ENCODE data around the gene BRD3. TPM values are rescaled to one million over a fixed set of nuclear protein-coding genes. Genes with fewer than 3 reads are reported as not detected.

The BRD3 gene
- total RNA-seq, 1 donor from 2014 or later = 32.0 TPM

DNA sequence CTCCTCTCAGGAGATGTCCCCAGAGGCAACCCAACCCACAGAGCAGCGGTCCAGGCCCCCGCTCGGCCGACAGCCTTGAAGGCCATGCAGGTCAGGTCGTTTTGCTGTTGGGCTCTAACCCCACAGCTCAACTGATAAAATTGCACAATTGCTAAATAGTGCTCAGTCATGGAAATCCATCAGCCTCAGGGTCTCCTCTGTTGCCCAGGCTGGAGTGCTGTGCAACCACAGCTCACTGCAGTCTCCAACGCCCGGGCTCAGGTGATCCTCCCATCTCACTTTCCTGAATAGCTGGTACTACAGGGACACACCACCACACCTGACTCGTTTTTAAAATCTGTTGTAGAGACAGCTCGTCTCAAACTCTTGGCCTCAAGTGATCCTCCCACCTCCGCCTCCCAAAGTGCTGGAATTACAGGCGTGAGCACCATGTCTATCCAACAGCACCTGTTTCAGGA is 24.3 kb downstream of the BRD3 start:
- H3K4me3 ChIP-seq = no peak overlapping the region
- intact Hi-C loops (cut with DNase I) = no loop called here
- no peak for DNase-seq (ENCODE audit: low spot score in 2 of 2)
- H3K36me3 ChIP-seq = peaks cover 87 to 95% of the 10 kb centered on the region in 2 donors
- no peaks in the 10 kb centered on the region for H3K9me3 ChIP-seq
- no peaks in the 10 kb centered on the region for H3K27me3 ChIP-seq
- no peaks in the 10 kb centered on the region for H3K4me1 ChIP-seq
- H3K27ac ChIP-seq = no peak overlapping the region
- TF ChIP-seq, protein P1, sequence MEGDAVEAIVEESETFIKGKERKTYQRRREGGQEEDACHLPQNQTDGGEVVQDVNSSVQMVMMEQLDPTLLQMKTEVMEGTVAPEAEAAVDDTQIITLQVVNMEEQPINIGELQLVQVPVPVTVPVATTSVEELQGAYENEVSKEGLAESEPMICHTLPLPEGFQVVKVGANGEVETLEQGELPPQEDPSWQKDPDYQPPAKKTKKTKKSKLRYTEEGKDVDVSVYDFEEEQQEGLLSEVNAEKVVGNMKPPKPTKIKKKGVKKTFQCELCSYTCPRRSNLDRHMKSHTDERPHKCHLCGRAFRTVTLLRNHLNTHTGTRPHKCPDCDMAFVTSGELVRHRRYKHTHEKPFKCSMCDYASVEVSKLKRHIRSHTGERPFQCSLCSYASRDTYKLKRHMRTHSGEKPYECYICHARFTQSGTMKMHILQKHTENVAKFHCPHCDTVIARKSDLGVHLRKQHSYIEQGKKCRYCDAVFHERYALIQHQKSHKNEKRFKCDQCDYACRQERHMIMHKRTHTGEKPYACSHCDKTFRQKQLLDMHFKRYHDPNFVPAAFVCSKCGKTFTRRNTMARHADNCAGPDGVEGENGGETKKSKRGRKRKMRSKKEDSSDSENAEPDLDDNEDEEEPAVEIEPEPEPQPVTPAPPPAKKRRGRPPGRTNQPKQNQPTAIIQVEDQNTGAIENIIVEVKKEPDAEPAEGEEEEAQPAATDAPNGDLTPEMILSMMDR (IDR thresholded peaks at IDR 0.05) = no peak

DNA sequence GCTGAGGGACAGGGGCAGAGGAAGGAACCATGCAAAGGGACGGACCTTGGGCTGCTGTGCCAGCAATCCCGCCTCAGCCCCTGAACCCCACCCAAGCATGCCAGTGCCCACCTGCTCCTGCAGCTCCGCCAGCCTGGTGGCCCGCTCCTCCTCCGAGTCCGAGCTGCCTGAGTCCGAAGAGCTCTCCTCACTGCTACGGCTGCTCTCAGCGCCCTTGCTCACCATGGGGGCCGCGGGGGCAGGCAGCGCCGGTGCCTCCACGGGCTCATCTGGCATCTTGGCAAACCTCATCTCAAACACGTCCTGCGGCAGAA is 26.2 kb downstream of the BRD3 start:
- intact Hi-C loops (cut with DNase I) = no loop called here
- TF ChIP-seq, protein P1 (IDR thresholded peaks at IDR 0.05) = no peak

DNA sequence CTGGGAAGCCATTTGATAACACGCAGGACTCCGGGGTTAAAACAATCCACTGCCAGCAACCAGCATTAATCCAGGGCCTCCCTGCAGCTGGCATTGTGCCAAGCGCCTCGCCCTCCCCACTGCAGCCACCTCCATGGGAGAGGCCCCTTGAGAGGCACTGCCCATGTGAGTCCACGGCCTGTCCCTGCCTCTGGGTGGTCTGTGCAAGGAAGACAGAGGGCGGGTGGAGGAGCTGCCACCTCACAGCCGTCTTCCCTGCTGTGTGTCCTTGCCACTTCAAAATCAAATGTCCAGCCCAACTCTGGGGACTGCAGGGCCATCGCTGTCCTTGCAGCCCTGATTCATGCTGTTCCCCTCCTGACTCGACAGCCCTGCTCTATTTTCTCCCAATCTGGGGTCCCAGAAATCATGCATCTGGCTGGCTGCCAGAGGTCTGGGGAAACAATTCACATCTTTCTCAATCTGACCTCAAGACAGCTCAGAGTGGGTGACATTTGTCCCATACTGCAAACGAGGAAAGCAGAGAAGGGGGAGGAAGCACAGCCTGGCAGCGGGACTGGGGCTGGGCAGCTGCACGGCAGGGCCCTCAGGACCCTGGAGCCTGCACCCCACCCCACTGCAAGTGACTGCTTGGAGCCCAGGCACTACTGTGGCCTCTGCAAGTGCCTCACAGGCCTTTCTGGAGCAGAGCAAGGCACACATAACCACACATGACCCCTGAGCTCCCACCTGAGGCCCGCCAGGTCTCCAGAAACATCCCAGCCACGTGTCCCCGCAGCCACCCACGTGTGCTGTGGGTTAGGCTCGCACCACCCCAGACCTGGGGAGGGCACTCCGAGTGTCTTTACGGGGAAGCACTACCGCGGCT is 26.8 kb downstream of the BRD3 start:
- DNase-seq (ENCODE audit: low spot score in 2 of 2) = no peak
- H3K9me3 ChIP-seq = peaks cover 0 to 11% of the 10 kb centered on the region in 2 donors
- no peaks in the 10 kb centered on the region for H3K4me1 ChIP-seq
- H3K36me3 ChIP-seq = peaks cover 82 to 94% of the 10 kb centered on the region in 2 donors
- H3K27ac ChIP-seq = no peak overlapping the region
- TF ChIP-seq, protein P1 (IDR thresholded peaks at IDR 0.05) = no peak
- H3K27me3 ChIP-seq = no peaks in the 10 kb centered on the region
- intact Hi-C loops (cut with DNase I) = no loop called here
- H3K4me3 ChIP-seq = no peak overlapping the region

More for the DNA sequence above, 26.2 kb downstream of the BRD3 start:
- Histone ChIP-seq H3K27ac (no peak overlapping the region), H3K9me3 (peaks cover 0 to 11% of the 10 kb centered on the region in 2 donors), H3K27me3 (no peaks in the 10 kb centered on the region), H3K4me1 (no peaks in the 10 kb centered on the region), H3K4me3 (no peak overlapping the region), H3K36me3 (peaks cover 84 to 94% of the 10 kb centered on the region in 2 donors)
- DNase-seq (ENCODE audit: low spot score in 2 of 2) = no peak

DNA sequence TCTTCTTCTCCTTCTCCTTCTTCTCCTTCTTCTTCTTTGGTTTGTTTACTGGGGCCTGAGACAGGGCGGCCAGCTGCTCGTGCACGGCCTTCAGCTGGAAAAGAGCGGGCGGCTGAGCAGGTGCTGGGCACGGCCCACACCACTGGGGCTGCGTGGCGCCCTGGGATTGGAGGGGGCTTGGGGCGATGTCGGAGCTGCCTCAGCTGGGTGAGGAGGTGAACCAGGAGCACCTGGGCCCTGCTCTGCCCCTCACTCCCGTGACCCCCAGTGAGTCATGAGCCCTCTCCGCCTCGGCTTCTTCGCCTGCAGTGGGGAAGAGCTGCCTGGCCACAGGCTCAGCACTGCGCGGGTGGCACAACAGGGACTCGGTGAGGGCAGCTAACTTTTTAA is 27.7 kb downstream of the BRD3 start:
- H3K4me3 ChIP-seq = no peak overlapping the region
- H3K27me3 ChIP-seq = no peaks in the 10 kb centered on the region
- no peaks in the 10 kb centered on the region for H3K4me1 ChIP-seq
- no peak for DNase-seq (ENCODE audit: low spot score in 2 of 2)
- no peak overlapping the region for H3K27ac ChIP-seq
- intact Hi-C loops (cut with DNase I) = no loop called here
- peaks cover 82 to 94% of the 10 kb centered on the region in 2 donors for H3K36me3 ChIP-seq
- TF ChIP-seq, protein P1 (IDR thresholded peaks at IDR 0.05) = no peak
- H3K9me3 ChIP-seq = peaks cover 0 to 11% of the 10 kb centered on the region in 2 donors

DNA sequence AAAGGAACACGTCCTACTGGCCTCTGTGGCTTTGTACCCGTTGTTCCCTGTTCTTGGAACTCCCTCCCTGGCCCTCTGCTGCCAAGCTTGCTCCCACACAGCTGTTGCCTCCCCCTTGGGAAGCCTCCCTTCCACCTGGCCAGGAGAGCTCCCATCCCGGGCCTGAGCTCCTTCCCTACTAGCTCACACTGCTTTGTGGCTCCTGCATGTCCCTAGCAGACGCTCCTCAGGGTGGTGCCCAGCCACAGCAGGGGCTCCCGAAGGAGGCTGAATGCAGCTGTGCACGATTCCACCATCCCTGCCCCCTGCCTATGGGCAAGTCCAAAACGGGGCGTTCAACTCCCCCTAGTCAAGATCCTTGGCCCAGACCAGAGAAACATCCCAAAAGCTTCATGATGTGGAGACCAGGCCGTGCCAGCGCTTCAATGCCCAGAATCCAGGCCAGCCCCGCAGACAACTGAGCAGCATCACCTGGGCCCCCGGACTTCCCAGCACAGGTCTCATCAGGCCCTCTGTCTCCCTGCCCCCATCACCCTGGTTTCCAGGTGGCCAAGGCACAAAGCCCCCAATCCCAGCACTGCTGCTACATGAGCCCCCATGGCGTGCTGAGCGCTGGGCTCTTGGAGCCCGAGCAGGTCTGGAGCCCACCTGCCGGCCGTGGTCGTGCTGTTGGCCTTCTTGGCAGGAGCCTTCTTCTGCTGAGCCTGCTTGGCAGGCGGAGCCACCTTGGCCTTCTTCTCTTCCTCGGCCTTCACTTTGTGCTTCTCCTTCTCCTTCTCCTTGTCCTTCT is 28.2 kb downstream of the BRD3 start:
- TF ChIP-seq, protein P1 (IDR thresholded peaks at IDR 0.05) = no peak
- H3K27ac ChIP-seq = no peak overlapping the region
- H3K9me3 ChIP-seq = peaks cover 0 to 11% of the 10 kb centered on the region in 2 donors
- H3K4me1 ChIP-seq = no peaks in the 10 kb centered on the region
- H3K27me3 ChIP-seq = no peaks in the 10 kb centered on the region
- no peak for DNase-seq (ENCODE audit: low spot score in 2 of 2)
- peaks cover 84 to 94% of the 10 kb centered on the region in 2 donors for H3K36me3 ChIP-seq
- intact Hi-C loops (cut with DNase I) = no loop called here
- H3K4me3 ChIP-seq = no peak overlapping the region
